Prostate gland (tissue), 2 donors: Measurements from ENCODE around the gene IER3. TPM values are rescaled to one million over a fixed set of nuclear protein-coding genes. Genes with fewer than 3 reads are reported as not detected.
"Not testable (repeated sequence)": the region's sequence is repeated elsewhere in the genome, so short reads cannot be mapped to it uniquely, and the experiment has no call there.

Experiments used
- DNase-seq: peaks from one replicate; pipeline ENCODE4 v3.0.0-alpha.2; 2019; ENCODE audit warnings: low spot score
- H3K27ac ChIP-seq, 2 donors: fragments of 200-600 bp; sonication (generic); 2 replicates each; pipeline ENCODE4 v1.5.1; 2017 to 2019
- H3K27me3 ChIP-seq: fragments of 200-600 bp; sonication (generic); replicated peaks from 2 replicates; pipeline ENCODE4 v1.5.1; 2019; ENCODE audit not compliant: insufficient read depth
- H3K36me3 ChIP-seq, 2 donors: fragments of 200-600 bp; sonication (generic); 1 replicate in 1 of 2; 2 replicates in 1 of 2; pipeline versions ENCODE4 v1.5.1 to v1.8.1; 2017 to 2019
- H3K4me1 ChIP-seq: fragments of 200-600 bp; sonication (generic); replicated peaks from 2 replicates; pipeline ENCODE4 v1.5.1; 2019
- H3K4me3 ChIP-seq, 2 donors: fragments of 200-600 bp; sonication (generic); 2 replicates each; pipeline ENCODE4 v1.5.1; 2017 to 2019
- H3K9me3 ChIP-seq: fragments of 200-600 bp; sonication (generic); 2 replicates; pipeline ENCODE4 v1.5.1; 2017
- POLR2A ChIP-seq: fragments of 450-650 bp; IDR thresholded peaks from one replicate; pipeline ENCODE4 v1.6.1; 2016; ENCODE audit warnings: antibody characterized with exemption, mild to moderate bottlenecking
- POLR2AphosphoS5 ChIP-seq: sonication (generic); formaldehyde crosslinking; IDR thresholded peaks from one replicate; pipeline ENCODE4 v1.6.1; 2017; ENCODE audit warnings: antibody characterized with exemption
- WGBS: methylation state at CpG from one replicate; pipeline ENCODE4 v1.1.5; 2018; 5-methylcytosine and 5-hydroxymethylcytosine counted together
- intact Hi-C: fragments of 100-400 bp; cut with DNase I; formaldehyde crosslinking; loops from one replicate; pipeline ENCODE4 v1.14.2; 2022
- total RNA-seq, 2 donors: library from RNA; depleted of rRNA; stranded (reverse); fragments of >200 nt; gene quantifications; one replicate each; pipeline ENCODE4 v1.1.0, GENCODE V29; 2016
- TF ChIP-seq, protein P1 (sequence below), 4 experiments: fragments of 200-600 bp in 2 of 4; fragments of 450-650 bp in 2 of 4; sonication (generic) in 2 of 4; IDR thresholded peaks; 1 replicate in 3 of 4; 2 replicates in 1 of 4; pipeline ENCODE4 v1.5.1; 2016 to 2019; ENCODE audit warnings: antibody characterized with exemption in 4 of 4, mild to moderate bottlenecking in 2 of 4, moderate library complexity in 2 of 4

The IER3 gene
- total RNA-seq, 2 donors from 2014 or later: 13.9 to 26.4 TPM

DNA sequence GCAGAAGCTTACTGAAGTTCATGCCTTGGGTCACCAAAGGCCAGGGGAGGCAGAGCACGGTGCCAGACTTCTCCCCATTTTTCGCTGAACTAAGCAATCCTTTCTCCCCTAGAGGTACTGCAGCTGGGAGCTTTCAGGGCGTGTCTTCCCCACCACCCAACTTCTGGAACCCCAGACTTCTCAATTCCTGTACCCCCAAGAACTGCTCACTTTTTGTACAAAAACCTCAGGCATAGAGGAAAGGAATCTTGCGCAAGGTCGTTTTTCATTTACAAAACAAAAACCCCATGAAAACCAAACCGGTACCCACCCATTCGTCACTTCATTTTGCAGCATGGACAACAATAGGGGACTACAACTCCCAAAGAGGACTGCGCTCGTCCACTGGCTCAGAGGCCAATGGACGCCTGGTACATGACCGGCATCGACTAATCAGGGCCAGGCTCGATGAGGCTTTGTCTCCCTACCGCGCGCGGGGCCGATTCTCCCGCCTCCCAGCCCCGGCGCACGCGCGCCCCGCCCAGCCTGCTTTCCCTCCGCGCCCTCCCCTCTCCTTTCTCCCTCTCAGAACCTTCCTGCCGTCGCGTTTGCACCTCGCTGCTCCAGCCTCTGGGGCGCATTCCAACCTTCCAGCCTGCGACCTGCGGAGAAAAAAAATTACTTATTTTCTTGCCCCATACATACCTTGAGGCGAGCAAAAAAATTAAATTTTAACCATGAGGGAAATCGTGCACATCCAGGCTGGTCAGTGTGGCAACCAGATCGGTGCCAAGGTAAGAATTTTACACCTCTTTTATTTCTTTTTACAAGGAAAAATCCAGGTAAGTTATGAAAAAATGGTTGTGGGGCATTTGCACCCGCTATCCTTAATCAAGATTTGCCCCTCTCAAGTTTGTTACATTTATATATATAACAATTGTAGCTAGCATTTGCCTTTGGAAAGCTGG is 24.3 kb downstream of the IER3 start, which contains the start of gene TUBB:
Gene TUBB, plus strand, starts transcription at position 562 of the 947 bp plus-strand sequence. Its CDS starts 155 bp downstream, at position 717.
- peak; percentile 98 for DNase-seq
- Histone ChIP-seq H3K27ac (peak within 1 kb of the TSS; percentile 88 to 96), H3K27me3 (no peaks in the 10 kb centered on the region), H3K36me3 (peaks cover 0 to 6% of the 10 kb centered on the region in 2 donors), H3K4me3 (peak within 1 kb of the TSS; percentile 60 to 88), H3K9me3 (no peaks in the 10 kb centered on the region), H3K4me1 (peaks cover 9% of the 10 kb centered on the region)
- intact Hi-C loops: loop anchor here (2.0 to 5.0 kb wide), 3 partner anchors 33 to 163 kb away; partner anchors contain the start of genes GNL1, MRPS18B, PPP1R10 and PPP1R18
- WGBS: under 1% methylated on average over 37 of the region's 38 CpGs
- TF ChIP-seq POLR2AphosphoS5 (peak; percentile 97), POLR2A (peak; percentile 95)
- TF ChIP-seq, protein P1, sequence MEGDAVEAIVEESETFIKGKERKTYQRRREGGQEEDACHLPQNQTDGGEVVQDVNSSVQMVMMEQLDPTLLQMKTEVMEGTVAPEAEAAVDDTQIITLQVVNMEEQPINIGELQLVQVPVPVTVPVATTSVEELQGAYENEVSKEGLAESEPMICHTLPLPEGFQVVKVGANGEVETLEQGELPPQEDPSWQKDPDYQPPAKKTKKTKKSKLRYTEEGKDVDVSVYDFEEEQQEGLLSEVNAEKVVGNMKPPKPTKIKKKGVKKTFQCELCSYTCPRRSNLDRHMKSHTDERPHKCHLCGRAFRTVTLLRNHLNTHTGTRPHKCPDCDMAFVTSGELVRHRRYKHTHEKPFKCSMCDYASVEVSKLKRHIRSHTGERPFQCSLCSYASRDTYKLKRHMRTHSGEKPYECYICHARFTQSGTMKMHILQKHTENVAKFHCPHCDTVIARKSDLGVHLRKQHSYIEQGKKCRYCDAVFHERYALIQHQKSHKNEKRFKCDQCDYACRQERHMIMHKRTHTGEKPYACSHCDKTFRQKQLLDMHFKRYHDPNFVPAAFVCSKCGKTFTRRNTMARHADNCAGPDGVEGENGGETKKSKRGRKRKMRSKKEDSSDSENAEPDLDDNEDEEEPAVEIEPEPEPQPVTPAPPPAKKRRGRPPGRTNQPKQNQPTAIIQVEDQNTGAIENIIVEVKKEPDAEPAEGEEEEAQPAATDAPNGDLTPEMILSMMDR (IDR thresholded peaks at IDR 0.05): peak in 2 of 4 experiments; percentile 30 to 37

DNA sequence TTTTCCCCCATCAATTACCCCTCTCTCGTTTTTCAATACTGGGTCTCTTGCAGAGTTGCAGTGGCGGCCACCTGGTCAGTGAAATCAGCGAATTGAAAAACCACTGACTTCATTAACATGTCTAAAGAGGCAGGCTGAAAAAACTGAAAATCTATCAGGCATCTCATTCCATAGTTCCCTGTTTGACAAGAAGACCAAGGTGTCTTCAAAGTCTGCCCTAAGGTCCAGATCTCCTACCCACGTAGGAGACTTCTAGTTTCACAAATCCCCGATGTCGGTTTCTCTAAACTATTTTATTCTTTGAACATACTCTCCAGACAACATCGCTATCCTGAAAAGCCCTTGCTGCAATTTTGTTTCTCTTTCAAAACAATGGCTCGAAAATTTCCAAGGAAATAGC is 25.0 kb downstream of the IER3 start:
- H3K9me3 ChIP-seq: no peaks in the 10 kb centered on the region
- WGBS: 22% methylated on average over 8 of the region's 8 CpGs
- TF ChIP-seq POLR2AphosphoS5: no peak
- TF ChIP-seq POLR2A: no peak
- DNase-seq: no peak
- H3K36me3 ChIP-seq: no peaks in the 10 kb centered on the region
- H3K27me3 ChIP-seq: no peaks in the 10 kb centered on the region
- H3K4me1 ChIP-seq: peaks cover 9% of the 10 kb centered on the region
- peak overlapping the region; percentile 88 to 96 for H3K27ac ChIP-seq
- intact Hi-C loops: no loop called here
- H3K4me3 ChIP-seq: peak overlapping the region; percentile 60 to 88

DNA sequence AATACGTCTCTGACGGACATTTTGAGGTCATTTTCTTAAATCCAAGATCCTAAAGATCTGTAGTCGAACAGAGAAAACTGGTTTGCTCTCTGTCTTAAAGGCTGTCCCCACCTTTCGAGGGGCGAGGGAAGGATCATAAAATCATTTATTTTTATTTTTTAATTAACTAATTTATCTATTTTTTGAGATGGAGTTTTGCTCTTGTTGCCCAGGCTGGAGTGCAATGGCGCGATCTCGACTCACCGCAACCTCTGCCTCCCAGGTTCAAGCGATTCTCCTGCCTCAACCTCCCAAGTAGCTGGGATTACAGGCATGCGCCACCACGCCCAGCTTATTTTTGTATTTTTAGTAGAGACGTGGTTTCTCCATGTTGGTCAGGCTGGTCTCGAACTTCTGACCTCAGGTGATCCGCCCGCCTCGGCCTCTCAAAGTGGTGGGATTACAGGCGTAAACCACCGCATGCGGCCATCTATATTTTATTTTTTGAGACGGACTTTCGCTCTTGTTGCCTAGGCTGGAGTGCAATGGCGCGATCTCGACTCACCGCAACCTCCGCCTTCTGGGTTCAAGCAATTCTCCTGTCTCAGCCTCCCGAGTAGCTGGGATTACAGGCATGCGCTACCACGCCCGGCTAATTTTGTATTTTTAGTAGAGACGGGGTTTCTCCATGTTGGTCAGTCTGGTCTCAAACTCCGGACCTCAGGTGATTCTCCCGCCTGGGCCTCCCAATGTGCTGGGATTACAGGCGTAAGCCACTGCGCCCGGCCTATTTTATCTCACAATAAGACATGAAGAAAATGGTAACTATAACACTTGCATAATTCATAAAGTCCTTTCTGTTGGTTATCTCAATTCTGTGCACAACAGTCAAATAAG is 26.3 kb downstream of the IER3 start:
- H3K36me3 ChIP-seq, H3K4me1 ChIP-seq, H3K9me3 ChIP-seq, H3K27me3 ChIP-seq, DNase-seq, intact Hi-C loops: not testable (repeated sequence)
- peak overlapping the region; percentile 58 to 74 for H3K4me3 ChIP-seq
- peak overlapping the region; percentile 71 to 84 for H3K27ac ChIP-seq
- 73% methylated on average over 37 of the region's 37 CpGs for WGBS

DNA sequence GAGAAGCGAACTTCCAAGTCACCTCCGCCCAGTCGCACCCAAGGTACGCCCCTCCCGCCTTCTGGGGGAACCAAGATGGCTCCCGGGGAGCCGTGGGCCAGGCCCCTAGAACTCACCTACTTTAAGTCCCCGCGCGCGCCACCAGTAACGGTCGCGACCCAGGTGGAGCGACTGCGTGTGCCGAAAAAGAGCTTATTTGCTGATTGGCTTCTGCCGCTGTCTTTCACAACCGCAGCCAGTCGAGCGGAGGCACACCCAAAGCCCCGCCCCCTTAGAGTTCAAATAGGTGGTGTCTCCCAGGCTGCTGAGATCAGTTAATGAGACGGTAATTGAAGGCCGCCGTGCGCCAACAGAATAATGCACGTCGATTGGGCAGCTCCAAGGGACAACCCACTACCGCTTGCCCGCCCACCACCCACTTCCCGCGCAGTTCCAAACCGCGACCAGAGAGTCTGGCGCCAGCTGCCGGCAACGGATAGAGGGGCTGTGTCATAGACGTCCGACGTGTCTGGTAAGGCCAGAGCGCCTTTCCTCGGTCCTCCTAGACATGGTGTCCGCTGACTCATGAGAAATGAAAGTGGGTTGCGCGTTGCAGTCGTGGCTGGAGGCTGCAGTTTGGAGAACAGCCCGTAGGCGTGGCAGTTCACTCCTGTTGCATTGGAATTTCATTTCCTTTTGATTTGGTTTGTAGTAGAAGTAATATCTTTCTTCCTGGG is 27.1 kb downstream of the IER3 start, which contains the start of gene MDC1:
Gene MDC1, minus strand, starts transcription at position 153 of the 716 bp plus-strand sequence. CDS start 2,106 bp downstream, outside the sequence.
- peak within 1 kb of the TSS; percentile 58 to 74 for H3K4me3 ChIP-seq
- peak within 1 kb of the TSS; percentile 84 to 90 for H3K27ac ChIP-seq
- DNase-seq: peak; percentile 100
- intact Hi-C loops: no loop called here
- TF ChIP-seq POLR2AphosphoS5 (peak; percentile 99), POLR2A (peak; percentile 89)
- TF ChIP-seq, protein P1 (IDR thresholded peaks at IDR 0.05): peak in 3 of 4 experiments; percentile 16 to 68 (median 59)
- H3K9me3 ChIP-seq: no peaks in the 10 kb centered on the region
- peaks cover 0 to 4% of the 10 kb centered on the region in 2 donors for H3K36me3 ChIP-seq
- H3K27me3 ChIP-seq: no peaks in the 10 kb centered on the region
- WGBS: under 1% methylated on average over 45 of the region's 48 CpGs
- peaks cover 8% of the 10 kb centered on the region for H3K4me1 ChIP-seq

DNA sequence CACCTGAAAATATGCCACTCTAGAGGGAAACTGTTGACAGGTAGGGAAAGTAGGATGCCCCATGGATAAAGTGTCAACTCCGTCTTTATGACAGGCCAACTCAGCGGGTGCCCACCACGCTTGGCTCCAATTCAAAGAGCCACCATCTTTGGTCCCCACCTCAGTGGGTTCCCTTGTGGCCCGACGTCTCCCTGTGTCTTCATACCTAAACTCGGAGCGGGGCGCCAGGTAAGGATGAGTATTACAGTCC is 27.5 kb downstream of the IER3 start:
- no peaks in the 10 kb centered on the region for H3K27me3 ChIP-seq
- H3K9me3 ChIP-seq: no peaks in the 10 kb centered on the region
- TF ChIP-seq POLR2AphosphoS5 (no peak), POLR2A (no peak)
- TF ChIP-seq, protein P1 (IDR thresholded peaks at IDR 0.05): peak in 1 of 4 experiments; percentile 4
- no peak for DNase-seq
- peak overlapping the region; percentile 58 to 74 for H3K4me3 ChIP-seq
- H3K36me3 ChIP-seq: peaks cover 0 to 4% of the 10 kb centered on the region in 2 donors
- intact Hi-C loops: no loop called here
- peak overlapping the region; percentile 84 to 90 for H3K27ac ChIP-seq
- WGBS: 3% methylated on average over 8 of the region's 8 CpGs
- peaks cover 3% of the 10 kb centered on the region for H3K4me1 ChIP-seq
